NCI-H2171 treated with DMSO at 0.1 percent for 48 hours (cell line): ENCODE data around the gene ZNF319.

ENCODE experiments used
- DNase-seq: peaks from one replicate; lab custom pipeline; 2025; lab: John Stamatoyannopoulos, UW

The ZNF319 gene

DNA sequence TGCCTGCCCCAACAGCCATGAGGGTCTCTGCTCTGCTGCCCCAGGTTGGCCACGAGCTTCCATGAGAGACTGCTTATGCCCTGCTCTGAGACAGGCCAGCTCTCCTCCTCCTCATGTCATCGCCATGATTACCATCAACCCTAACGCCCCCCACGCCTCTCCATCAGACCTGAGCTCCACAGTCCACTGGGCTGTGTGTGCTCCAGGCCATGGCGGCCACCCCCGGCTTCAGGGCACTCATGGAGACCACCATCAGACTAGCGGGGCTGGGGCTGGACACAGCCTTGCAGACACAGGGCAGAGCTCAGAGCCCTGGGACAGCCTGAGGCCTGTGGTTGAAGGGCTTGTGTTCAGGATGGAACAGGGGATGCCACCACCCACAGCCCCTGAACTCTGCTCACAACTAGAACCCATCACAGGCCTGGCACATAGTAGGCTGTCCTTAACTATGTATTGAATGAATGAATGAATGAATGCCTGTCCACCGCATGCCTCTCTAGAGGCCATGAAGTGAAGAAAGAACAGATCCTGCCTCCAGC, 44.1 kb downstream of the ZNF319 start:
- DNase-seq: no peak

DNA sequence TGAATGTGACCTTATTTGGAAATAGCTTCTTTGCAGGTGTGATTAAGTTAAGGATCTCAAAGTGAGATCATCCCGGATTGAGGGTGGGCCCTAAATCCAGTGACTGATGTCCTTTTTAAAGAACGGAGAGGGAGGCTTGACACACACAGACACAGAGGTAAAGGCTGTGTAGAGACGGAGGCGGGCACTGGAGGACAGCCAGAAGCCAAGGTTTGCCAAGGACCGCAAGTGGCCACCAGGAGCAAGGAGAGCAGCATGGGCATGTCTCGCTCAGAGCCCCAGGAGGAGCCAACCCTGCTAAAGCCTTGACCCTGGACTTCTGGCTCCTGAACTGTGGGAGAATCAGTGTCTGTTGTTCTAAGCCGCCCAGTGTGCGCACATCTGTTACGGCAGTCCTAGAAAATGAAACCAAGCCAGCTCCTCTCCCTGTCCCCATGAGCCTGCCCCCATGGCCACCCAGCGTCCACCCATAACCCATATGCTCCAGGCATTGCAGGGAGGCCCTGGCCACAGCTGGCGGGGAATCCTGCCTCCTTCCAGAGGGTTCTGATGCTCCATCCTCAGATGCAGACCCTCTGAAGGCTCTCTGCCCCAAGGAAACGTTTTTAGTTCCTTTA, 44.8 kb downstream of the ZNF319 start:
- DNase-seq: no peak

DNA sequence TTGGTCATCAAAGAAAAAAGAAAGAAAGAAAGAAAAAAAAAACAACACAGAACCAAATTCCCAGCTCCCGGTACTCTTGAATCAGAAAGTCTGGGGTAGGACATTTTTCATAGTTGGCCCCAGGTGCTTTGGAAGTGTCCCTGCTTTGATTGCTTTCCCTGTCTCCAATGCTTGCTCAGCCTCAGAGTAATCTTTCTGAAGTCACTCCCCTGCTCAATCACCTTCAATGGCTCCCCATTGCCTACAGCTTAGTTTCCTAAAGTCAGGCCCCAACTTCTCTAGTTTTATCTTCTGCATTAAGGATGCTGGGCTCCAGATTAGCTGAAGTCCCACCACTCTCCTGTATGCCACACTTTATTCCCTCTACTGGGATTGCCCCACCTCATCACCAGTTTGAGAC, 46.6 kb downstream of the ZNF319 start:
- no peak for DNase-seq

DNA sequence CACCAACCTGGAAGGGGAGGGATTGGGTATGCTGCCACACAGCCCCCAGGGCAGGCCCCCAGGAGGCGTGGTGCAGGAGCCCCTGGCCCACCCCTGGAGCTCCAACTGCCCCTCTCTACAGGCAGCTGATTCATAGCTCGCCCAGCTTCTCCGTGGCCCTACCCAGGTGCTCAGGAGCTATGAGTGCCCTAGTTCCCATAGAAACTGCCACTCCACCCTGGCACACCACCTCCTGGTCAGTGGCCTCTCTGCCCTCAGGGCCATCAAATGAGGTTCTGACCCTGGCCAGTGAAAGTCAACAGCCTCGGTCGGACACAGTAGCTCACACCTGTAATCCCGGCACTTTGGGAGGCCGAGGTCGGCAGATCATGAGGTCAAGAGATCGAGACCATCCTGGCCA, 47.6 kb downstream of the ZNF319 start:
- no peak for DNase-seq

DNA sequence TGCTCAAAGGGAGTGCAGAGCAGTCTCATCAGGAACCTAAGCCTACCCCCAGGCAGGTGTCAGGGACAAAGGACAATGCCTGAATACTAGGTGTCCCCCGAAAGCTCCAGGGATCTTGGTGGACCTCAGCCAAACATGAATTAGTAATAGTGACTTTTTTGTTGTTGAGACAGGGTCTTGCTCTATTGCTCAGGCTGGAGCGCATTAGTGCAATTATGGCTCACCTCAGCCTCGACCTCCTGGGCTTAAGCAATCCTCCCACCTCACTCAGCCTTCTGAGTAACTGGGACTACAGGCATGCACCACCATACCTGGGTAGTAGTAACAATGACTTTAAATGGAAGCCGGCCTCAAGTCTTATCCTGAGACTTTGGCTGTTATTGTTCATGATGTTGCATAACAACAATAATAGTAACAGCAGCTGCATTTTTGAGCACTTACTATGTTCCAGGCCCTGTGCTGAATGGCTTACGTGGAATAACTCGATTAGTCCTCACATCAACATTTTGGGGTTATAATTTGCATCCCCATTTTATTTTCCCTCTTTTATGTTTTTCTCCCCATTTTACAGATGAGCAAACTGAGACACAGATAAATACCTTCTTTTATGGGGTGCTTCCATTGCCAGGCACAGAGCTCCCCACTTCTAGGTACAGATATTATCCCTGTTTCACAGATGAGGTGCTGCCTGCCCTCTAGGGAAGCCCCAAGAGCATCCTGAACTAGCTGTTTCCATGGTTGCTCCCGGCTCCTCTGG, 49.1 kb downstream of the ZNF319 start:
- no peak for DNase-seq

DNA sequence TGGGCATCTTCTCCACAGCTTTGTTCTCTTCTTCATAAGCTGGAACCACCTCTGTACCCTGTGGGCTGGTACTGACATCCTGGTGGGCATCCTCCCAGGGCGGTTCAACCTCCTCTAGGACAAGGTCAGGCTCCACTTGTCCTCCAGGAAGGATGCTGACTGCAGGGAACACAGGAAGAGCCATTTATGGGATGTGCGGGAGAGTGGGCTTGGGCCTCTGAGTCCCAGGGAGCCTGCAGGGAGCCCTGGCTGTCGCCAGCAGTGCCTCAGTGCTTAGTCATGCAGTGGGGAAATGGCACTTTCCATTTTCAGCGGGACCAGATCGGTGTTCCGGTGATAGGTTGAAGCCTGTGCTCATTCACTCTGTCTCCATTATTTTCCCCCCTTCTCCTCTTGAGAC, 50.1 kb downstream of the ZNF319 start:
- no peak for DNase-seq

DNA sequence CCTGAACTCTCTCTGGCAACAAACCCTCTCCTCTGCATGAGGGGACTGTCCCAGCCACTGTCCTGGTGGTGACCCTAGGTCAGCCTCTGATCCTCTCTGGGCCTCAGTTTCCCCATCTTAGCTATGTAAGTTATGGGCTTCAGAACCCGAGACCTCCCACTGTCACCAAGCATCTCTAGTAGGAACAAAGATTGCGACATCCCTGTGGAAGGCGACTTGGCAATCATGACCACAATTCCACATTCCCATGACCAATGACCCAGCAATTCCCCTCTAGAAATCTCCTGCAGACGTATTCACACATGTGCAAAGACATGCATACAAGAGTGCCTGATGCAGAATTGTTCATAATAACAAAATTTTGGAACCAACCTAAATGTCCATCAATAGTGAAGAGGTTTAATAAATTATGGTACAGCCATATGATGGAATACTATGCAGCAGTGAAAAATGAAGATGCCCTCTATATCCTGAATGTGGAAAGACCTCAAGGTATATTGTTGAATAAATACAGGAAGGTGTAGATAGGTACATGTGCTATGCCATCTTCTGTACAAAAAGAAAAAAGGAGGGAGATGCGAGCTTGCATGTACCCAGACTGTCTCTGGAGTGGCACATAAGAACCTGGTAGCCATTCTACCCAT, 50.8 kb downstream of the ZNF319 start:
- no peak for DNase-seq

DNA sequence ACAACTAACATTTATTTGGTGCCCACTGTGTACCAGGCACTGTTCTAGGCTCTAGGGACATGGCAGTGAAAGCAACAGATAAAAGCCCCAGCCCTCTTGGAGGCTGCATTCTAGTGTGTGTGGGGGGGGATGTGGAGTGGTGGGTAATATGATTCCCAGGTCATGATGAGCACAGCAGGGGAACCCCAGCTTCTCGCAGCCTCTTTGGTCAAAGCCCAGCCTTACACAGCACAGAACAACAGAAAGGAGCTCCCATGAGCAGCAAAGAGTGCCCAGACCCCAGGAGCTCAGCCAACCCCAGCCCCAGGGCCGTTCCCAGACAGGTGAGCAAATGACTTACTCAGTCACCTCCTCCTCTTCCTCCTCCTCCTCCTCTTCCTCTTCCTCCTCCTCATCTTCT, 51.5 kb downstream of the ZNF319 start:
- no peak for DNase-seq

DNA sequence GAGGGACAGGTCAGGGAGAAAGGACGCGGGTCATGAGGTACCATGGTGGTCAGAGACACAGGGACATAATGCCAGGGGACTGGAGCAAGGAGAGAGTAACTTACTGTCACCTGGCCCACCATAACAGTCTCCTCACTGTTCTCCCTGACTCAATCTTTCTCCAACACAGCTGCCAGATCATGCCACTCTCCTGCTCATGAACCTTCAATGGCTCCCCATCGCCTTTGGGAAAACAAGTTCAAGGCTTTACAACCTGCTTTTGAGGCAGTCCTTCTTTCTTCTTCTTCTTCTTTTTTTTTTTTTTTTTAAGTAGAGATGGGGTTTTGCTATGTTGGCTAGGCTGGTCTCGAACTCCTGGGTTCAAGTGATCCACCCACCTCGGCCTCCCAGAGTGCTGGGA, 52.4 kb downstream of the ZNF319 start:
- DNase-seq: no peak

DNA sequence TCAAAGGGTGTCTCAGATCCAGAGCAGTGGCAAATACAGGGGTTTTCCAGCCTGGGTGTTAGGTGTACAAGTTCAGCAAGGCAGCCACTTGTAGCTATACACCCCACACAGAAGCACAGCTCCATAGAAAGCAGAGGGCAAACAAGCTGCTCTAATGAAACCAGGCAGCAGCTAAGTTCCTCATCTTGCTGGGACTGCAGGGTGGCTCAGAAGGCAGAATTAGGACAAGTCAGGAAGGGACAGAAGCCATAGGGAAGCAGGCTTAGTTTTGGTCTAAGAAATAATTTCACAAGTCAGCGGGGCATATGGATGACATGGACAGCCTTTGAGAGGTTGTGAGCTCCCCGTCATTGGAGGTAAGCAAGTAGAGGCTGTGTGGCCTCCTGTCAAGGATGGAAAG, 53.2 kb downstream of the ZNF319 start:
- no peak for DNase-seq

DNA sequence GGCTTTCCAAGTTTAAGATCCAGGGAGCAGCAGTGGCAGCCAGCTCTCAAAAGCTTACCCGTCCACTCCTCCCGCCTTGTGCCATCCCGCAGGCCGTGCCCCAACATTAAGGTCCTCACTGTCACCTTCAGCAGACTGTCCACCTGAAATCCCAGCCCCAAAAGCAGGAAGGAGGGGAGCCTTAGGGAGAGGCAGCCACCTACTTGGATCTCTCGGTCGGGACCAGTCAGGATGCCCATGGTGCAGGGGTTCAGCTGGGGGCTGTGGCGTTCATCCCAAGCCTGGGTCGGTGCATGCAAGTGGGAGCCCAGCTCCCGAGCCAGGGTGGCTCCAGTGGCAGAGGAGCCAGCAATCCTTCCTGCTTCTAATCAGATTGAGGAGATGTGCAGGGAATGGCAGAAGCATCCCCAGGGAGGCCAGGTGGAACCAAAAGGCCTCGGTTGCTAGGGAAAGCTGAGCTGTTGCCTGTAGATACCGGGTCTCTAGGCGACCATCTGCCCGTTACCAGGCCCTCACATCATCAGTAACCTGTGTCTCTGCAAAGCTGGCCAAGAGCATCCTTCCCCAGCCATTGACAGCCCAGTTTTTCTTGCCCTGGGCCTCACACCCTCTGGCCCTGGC, 54.2 kb downstream of the ZNF319 start:
- DNase-seq: peak; percentile 94

DNA sequence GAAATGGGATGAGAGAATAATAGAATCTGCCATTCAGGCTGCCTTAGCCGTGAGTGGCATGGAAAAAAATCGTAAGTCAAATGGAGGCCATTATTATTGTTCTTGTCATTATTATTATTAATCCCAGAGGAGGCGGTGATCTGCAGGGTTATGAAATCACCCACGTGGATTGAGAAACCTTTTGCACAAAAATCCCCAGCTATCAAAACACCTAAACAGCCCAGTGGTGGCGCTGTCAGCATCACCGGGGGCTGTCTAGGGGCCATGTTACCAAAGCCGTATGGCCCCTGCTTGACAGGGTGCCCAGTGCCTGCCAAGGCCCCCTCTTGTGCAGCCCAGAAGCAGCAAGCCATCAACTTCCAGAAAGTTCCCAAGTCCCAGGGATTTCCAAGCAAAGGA, 54.7 kb downstream of the ZNF319 start:
- no peak for DNase-seq

DNA sequence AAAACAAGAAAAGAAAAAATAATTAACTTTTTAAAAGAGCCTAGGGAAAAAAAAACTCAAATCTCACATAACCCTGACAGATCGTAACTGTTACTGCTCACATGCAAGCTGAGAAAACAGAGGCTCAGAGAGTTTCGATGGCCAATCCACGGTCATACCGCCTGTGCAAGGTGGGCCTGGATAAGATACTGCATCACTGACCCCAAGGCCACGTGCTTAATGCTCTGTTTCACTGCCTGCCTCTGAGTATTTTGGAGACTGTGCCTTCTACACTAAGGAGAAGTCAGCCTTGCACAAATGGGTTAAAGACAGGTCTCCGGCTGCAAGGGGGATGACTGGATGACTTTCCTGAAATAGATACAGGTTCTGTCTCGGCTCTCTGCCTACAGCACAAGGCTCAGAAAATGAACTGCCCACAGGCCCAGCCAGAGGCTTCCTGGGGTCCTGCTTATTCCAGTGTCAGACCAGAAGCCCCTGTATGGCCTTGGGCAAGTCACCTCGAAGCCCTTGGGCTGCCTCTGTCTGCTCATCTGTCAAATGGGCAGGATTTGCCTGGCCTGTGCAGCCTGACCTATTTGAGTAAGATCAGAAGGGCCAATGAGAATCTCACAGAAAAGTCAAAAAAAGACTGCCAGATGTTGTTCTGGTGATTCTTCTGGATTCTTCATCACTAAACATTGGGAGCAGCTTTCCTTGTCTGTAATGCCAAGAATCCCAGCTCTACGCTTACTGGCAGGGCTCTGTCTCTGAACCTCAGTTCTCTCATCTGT, 55.3 kb downstream of the ZNF319 start:
- DNase-seq: no peak
